HG03460 (cell line): ENCODE measurements around the gene MN1.

Experiments used
- ATAC-seq: cut with Tn5 transposase; IDR thresholded peaks from one replicate; pipeline ENCODE4 v1.9.1; 2021; ENCODE audit not compliant: unreplicated experiment

The MN1 gene

DNA sequence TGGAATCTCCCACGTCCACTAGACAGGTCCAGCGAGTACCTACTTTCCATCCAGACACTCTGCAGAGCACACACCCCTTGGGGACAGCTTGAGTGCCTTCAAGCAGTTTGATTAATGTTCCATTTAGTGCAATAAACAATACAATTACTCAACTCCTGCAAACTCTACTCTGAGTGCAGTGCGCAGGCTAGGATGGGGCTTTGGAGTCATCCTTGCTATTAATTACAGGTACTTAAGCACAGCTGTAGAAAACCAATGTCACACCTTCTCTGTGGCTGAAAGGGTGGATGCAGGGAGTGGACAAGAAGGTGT lies 82.6 kb downstream of the MN1 start:
- ATAC-seq, result no peak

DNA sequence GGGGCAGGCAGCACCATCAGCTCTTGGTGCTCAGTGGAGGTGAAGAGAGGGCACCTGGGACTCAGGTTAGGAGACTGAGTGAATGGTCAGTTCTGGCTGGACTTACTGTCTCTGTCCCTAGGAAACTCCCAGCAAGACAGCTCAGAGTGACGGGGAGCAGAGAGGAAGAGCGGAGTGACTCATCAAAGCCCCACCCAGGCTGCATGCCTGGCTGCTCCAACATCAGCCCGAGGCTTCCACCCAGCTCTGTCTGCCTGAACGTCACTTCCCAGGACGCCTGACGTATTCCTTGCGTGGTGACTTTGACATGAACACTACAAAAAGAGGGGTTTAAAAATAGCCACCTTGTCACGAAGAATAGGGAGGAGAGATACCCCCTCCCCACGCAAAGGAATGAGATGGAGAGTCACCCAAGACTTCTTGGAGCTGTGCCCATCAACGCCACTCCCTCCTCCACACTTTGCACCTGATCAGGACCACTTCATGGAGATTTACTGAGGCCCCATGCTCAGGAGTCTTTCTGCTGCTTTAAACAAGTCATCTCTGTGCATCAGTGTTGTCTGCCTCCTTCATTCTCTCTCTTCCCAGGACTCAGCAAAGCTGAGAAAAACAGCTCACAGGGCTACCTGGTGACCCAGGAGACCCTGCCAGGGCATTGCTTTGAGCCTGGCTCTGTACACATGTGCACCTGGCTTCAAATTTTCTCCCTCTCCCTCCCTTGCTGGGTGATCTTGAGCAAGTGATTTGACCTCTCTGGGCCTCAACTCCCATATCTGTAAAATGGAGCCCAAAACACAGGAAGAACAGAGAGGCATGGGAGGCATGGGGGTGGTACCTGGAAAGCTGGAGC lies 83.1 kb downstream of the MN1 start:
- ATAC-seq, result no peak

GRCh38 chr22:27717094-27717493 lies 84.5 kb downstream of the MN1 start:
- no peak for ATAC-seq

DNA sequence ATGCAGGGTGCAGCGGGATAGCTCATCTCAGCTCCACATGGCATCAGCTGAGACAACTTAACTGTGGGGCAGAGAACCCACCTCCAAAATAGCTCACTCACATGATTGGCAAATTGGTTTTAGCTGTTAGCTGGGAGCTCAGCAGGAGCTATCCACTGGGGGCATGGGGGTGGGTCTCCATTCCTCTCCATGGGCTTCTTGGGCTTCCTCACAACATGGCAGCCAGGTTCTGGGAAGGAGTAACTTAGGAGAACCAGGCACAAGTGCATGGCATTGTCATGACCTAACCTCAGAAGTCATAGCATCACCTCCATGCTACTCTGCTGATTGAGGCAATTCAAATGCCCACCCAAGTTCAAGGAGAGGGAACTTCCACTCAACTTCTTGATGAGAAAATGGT lies 85.5 kb downstream of the MN1 start:
- ATAC-seq, result no peak

DNA sequence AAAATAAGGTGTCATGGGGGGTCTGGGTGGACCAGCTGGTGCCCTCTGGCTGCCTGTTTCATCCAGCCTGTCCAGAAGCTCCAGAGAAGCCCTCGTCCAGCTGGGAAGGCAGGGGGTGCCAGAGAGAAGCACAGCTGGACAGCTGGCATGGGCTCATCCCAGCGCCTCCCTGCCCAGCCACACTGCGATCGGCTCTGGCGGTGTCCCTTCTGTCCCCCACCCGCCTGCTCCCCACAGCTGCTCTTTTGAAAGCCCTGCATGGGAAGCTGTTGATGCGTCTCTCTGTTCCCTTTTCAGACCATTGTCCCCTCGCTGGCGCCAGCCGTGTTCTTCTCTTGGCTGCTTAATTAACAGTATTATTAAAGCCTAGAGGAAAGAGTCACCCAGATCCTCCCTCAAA lies 86.5 kb downstream of the MN1 start:
- no peak for ATAC-seq

DNA sequence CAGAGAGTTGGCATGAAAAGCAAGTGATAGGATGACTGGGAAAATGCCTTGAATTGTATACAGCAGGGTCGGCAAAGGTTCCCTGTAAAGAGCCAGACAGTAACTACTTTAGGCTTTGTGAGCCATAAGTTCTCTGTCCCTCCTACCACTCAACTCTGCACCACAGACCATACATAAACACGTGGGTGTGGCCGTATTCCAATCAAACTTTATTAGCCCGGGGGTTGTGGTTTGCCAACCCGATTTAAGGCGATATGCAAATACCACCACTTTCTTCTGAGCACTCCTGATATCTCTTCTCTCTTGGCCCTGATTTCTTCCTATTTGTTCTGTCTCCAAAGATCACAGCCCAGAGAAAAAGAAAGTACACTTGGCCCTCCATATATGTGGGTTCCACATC lies 87.5 kb downstream of the MN1 start:
- no peak for ATAC-seq

DNA sequence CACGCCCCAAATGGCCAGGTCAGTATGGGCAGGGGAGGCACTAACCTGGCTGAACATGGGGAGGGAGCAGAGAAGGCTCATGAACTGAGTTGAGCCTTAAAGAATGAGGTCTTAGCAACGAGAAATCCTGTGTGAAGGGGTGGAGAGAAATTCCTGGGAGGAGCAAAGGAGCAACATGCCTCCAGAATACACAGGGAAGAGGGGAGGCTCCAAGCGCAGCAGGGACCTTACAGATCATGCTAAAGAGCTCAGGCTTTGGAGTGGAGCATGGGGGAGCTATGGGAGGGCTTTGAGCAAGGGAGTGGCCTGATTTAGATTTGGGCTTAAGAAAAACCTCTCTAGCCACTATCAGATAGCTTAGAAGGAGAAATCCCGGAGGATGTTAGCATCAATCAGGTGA lies 88.1 kb downstream of the MN1 start:
- no peak for ATAC-seq

DNA sequence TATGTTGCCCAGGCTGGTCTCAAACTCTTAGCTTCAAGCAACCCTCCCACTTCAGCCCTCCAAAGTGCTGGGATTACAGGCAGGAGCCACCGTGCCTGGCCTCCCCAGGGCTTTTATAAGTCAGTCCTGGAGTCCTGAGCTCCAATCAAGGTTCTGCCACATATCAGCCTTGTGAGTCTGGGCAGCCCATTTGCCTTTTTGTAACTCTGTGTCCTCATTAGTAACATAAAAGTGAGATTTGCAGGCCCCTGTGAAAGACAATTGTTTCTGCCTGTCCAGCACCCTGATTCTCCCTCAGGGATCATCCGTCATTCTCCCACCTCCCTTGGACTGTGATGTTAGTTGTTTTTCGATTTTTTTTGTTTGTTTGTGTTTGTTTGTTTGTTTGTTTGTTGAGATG lies 89.8 kb downstream of the MN1 start:
- no peak for ATAC-seq

- ATAC-seq, result no peak
Observed at GRCh38 chr22:27711012-27711411, 90.5 kb downstream of the MN1 start.

- no peak for ATAC-seq
Observed at GRCh38 chr22:27709919-27710675, 91.5 kb downstream of the MN1 start.

DNA sequence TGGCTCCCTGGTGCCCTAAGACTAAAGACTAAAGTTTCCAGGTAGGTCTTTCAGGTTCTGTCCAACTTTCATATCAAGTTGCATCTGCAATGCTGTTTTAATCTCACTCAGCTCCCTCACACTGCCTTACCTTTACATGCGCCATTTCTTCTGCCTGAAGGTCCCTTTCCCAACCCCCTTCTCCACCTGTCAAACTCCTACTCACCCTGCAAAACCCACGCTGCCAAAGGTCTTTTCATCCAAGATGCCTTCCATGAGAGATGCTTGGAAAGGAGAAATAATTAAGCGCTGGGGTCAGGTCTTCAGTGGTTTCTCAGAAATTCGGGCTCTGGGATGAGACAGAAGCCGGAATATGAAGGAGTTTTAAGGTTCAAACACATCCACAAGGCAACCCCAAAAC lies 95.1 kb downstream of the MN1 start:
- no peak for ATAC-seq

DNA sequence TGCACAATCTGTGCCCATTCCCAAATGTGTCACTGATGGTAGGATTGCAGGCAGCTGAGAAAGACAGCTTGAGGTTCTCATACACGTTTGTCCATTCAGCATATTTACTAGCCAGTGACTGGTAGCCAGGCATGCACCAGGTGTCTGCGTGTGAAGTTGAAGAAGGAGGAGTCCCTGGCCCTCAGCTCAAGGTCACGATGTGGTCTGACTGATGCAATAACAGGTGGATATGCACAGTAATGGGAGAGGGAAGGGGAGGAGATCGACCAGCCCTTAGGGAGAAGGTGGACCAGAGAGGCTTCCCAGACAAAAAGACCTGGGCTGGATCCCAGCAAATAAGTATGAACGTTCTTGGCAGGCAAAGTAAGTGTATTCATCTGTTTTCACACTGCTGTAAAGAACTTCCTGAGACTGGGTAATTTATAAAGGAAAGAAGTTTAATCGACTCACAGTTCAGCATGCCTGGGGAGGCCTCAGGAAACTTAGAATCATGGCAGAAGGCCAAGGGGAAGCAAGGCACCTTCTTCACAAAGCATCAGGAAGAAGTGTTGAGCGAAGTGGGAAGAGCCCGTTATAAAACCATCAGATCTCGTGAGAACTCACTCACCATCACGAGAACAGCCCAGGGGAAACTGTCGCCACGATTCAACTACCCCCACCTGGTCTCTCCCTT lies 96.0 kb downstream of the MN1 start:
- no peak for ATAC-seq

GRCh38 chr22:27704581-27704980 lies 97.0 kb downstream of the MN1 start:
- no peak for ATAC-seq

DNA sequence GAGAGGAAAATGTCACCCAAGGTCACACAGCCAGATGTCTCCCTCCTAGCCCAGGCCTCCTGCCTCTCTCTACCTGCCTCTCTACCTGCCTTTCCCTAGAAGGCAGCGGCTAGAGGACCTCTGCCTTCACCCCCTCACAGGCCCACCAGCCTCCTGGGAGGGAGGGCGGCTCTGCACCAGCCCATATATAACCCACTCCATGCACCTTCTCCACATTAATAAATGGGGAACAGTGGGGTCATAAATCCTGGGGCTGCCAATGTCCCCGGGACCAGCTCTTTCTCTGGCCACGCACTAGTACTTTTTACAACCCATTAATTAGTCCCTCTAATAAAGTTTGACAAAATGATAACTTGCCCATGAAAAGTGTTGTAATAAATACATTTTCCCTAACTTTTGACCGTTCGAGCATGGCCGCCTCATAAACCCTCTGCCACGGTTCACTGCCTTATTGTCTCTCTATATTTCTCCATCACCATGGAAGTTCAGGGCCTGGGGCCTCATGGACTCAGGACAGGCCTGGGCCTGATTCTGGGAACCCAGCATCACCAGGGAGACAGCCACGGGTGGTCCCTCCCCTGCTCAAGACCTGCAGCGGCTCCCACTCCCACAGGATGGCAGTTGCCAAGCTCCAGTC lies 102.1 kb downstream of the MN1 start:
- no peak for ATAC-seq

DNA sequence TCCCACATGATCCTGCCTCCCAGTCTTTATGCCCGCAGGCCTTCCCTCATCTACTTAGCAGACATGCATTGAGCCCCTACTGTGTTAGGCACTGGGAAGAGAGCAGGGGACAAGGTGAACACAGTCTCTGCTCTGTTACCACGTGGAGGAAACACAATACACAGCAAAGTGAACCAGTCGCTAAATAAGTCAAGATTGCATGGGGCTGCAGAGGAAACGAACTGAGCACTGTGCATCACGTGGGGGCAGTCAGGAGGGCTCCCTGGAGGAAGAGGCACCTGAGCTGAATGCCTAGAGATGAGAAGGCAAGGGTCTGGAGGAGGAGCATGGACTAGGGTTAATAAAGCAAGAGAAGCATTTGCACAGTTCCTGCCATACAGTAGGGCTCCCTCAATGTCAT lies 102.7 kb downstream of the MN1 start:
- no peak for ATAC-seq
